Heart right ventricle (tissue), 16 donors: ENCODE measurements around the gene ZGLP1. TPM values are rescaled to one million over a fixed set of nuclear protein-coding genes. Genes with fewer than 3 reads are reported as not detected.

Source experiments
- ATAC-seq, 8 donors: fragments of 200-7000 bp; cut with Tn5 transposase; one replicate each; pipeline ENCODE4 v1.9.1; 2020; ENCODE audit warnings: mild to moderate bottlenecking in 8 of 8, moderate library complexity in 8 of 8, moderate number of reproducible peaks in 1 of 8
- DNase-seq, 2 donors: peaks; one replicate each; pipeline ENCODE4 v3.0.0-alpha.2; 2020
- H3K27ac ChIP-seq, 10 donors: fragments of 200-600 bp; sonication (generic) in 2 of 10; one replicate each; pipeline versions ENCODE4 v1.5.0 to v1.8.0; 2020 to 2022; ENCODE audit warnings: mild to moderate bottlenecking in 3 of 10
- H3K27me3 ChIP-seq, 7 donors: fragments of 200-600 bp; one replicate each; pipeline ENCODE4 v1.8.0; 2021 to 2022; ENCODE audit warnings: mild to moderate bottlenecking in 2 of 7
- H3K36me3 ChIP-seq, 9 donors: fragments of 200-600 bp; sonication (generic) in 1 of 9; one replicate each; pipeline versions ENCODE4 v1.5.0 to v1.8.0; 2020 to 2022; ENCODE audit warnings: mild to moderate bottlenecking in 2 of 9
- H3K4me1 ChIP-seq, 9 donors: fragments of 200-600 bp; sonication (generic) in 1 of 9; one replicate each; pipeline versions ENCODE4 v1.5.0 to v1.8.0; 2020 to 2022; ENCODE audit warnings: mild to moderate bottlenecking in 4 of 9
- H3K4me3 ChIP-seq, 10 donors: fragments of 200-600 bp; sonication (generic) in 2 of 10; one replicate each; pipeline versions ENCODE4 v1.5.0 to v1.8.0; 2020 to 2022; ENCODE audit warnings: mild to moderate bottlenecking in 7 of 10, moderate library complexity in 2 of 10
- H3K9me3 ChIP-seq, 11 donors: fragments of 200-600 bp in 10 of 11; sonication (generic) in 2 of 11; one replicate each; pipeline versions ENCODE4 v1.5.0 to v1.8.0; 2013 to 2022; ENCODE audit warnings: mild to moderate bottlenecking in 2 of 11, control low read depth in 1 of 11, moderate library complexity in 1 of 11
- WGBS, 2 donors: extraction: QIAGEN DNeasy Blood & Tissue Kit; methylation state at CpG; one replicate each; pipeline ENCODE4 v1.1.7; 2013; ENCODE audit warnings: inconsistent platforms in 1 of 2; 5-methylcytosine and 5-hydroxymethylcytosine counted together
- intact Hi-C, 10 donors: fragments of 100-400 bp; cut with DNase I; formaldehyde crosslinking; loops; one replicate each; pipeline versions ENCODE4 v1.11.1 to v1.14.2; 2022
- polyA plus RNA-seq, 2 donors: library from polyadenylated mRNA; stranded (reverse); fragments of 200-250 nt; gene quantifications; one replicate each; pipeline ENCODE4 v1.2.3, GENCODE V29; 2013
- total RNA-seq, 10 donors: library from RNA; stranded (reverse); fragmentation: NEBNext Ultra II Directional in 3 of 10; extraction: Animal tissue kit (Norgen Biotek cat#: 25700) in 3 of 10; gene quantifications; one replicate each; pipeline versions ENCODE4 v1.2.1 to v1.2.4, GENCODE V29; 2021 to 2023
- TF ChIP-seq, protein P1 (sequence below), 9 donors: fragments of 200-600 bp; sonication (generic) in 2 of 9; IDR thresholded peaks; one replicate each; pipeline versions ENCODE4 v1.5.0 to v1.8.0; 2021 to 2022; ENCODE audit warnings: antibody characterized with exemption in 9 of 9, mild to moderate bottlenecking in 5 of 9, moderate library complexity in 1 of 9
- donor health status: Arrhythmogenic right ventricular cardiomyopathy.
- donor health status: ischemic (EF 13 %, LVEDD 7.1; RV severe dilation, severe dysfunction).
- donor health status: healthy with polysubstance abuse.
- donor health status: DM: no; HTN: yes; CAD: no.
- donor health status: DM: no; HTN: no; CAD: no.
- donor health status: ischemic (EF 25% LVEDD 6.9; RV normal size, moderate dysfunction).
- donor health status: ischemic (EF 25% LVEDD 5.7; RV mildly dilated, moderate dysfunction).
- donor health status: healthy.
- donor health status: DM: yes; HTN: yes; CAD: no.
- donor health status: Ischemic cardiomyopathy.
- donor health status: ischemic (EF 35%, LVEDD 5.7; RV mildly dilated, moderate dysfunction).
- donor health status: nonischemic (EF 11% LVEDD 7.7; RV severe dilation, severe dysfunction).
- donor health status: DM: yes; HTN: yes; CAD: no.
- donor health status: PGD.
- donor health status: ischemic (EF 29% LVEDD 5.4; RV normal size, mild dysfunction).
- donor health status: nonischemic (EF 23%, LVEDD 6.1; RV moderate dilation, normal function).

The ZGLP1 gene
- total and polyA plus RNA-seq, 12 donors: 0.34 to 8.9 (median 0.89) TPM

DNA sequence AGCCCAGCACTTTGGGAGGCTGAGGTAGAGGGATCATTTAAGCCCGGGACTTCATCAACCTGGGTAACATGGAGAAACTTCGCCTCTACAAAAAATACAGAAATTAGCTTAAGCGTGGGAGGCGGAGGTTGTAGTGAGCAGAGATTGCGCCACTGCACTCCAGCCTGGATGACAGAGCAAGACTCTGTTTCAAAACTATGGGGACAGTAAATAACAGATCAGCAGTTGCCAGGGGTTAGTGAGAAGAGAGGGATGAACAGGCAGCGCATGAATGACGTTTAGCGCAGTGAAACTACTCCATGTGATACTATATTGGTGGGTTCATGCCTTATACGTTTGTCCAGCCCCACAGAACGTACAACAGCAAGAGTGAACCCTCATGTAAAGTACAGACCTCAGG, 36.9 kb upstream of the ZGLP1 start:
- Histone ChIP-seq H3K4me3 (no peak overlapping the region), H3K27me3 (no peaks in the 10 kb centered on the region), H3K9me3 (no peaks in the 10 kb centered on the region), H3K27ac (peak overlapping the region in 2 of 10 donors; percentile 55 to 90), H3K4me1 (peaks cover 0 to 22% (median 0%) of the 10 kb centered on the region in 9 donors), H3K36me3 (peaks cover 0 to 23% (median 7%) of the 10 kb centered on the region in 9 donors)
- TF ChIP-seq, protein P1, sequence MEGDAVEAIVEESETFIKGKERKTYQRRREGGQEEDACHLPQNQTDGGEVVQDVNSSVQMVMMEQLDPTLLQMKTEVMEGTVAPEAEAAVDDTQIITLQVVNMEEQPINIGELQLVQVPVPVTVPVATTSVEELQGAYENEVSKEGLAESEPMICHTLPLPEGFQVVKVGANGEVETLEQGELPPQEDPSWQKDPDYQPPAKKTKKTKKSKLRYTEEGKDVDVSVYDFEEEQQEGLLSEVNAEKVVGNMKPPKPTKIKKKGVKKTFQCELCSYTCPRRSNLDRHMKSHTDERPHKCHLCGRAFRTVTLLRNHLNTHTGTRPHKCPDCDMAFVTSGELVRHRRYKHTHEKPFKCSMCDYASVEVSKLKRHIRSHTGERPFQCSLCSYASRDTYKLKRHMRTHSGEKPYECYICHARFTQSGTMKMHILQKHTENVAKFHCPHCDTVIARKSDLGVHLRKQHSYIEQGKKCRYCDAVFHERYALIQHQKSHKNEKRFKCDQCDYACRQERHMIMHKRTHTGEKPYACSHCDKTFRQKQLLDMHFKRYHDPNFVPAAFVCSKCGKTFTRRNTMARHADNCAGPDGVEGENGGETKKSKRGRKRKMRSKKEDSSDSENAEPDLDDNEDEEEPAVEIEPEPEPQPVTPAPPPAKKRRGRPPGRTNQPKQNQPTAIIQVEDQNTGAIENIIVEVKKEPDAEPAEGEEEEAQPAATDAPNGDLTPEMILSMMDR (IDR thresholded peaks at IDR 0.05): no peak
- intact Hi-C loops: no loop called here
- DNase-seq (no peak), ATAC-seq (peak in 4 of 8 donors; percentile 37 to 71 (median 54))
- WGBS, 2 donors: 74 to 76% methylated on average over 10 of the region's 10 CpGs

- WGBS, 2 donors: 90 to 94% methylated on average over 10 of the region's 10 CpGs
- no peak for DNase-seq
- Histone ChIP-seq H3K36me3 (peaks cover 0 to 6% (median 0%) of the 10 kb centered on the region in 9 donors), H3K9me3 (no peaks in the 10 kb centered on the region), H3K4me3 (no peak overlapping the region), H3K27me3 (no peaks in the 10 kb centered on the region), H3K27ac (peak overlapping the region in 1 of 10 donors; percentile 90), H3K4me1 (peaks cover 0 to 26% (median 0%) of the 10 kb centered on the region in 9 donors)
- TF ChIP-seq, protein P1 (IDR thresholded peaks at IDR 0.05): no peak
- peak in 1 of 8 donors; percentile 44 for ATAC-seq
- intact Hi-C loops: no loop called here
These were observed 35.2 kb upstream of the ZGLP1 start for GRCh38 chr19:10344780-10345179.

DNA sequence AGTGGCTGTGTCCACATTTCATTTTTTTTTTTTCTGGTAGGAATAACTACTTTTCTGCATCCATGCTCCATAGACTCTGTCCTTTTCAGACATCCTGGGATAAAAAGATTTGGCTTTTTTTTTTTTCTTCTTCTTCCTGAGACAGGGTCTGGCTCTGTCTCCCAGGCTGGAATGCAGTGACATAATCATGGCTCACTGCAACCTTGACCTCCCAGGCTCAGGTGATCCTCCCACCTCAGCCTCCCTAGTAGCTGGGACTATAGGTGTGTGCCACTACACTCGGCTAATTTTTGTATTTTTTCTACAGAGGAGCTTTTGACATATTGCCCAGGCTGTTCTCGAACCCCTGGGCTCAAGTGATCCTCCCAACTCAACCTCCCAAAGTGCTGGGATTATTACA, 33.9 kb upstream of the ZGLP1 start:
- Histone ChIP-seq H3K27ac (no peak overlapping the region), H3K9me3 (no peaks in the 10 kb centered on the region), H3K27me3 (no peaks in the 10 kb centered on the region), H3K36me3 (no peaks in the 10 kb centered on the region), H3K4me1 (peaks cover 0 to 39% (median 0%) of the 10 kb centered on the region in 9 donors), H3K4me3 (no peak overlapping the region)
- TF ChIP-seq, protein P1 (IDR thresholded peaks at IDR 0.05): no peak
- no peak for ATAC-seq
- no peak for DNase-seq
- WGBS, 2 donors: 82 to 85% methylated on average over 2 of the region's 2 CpGs
- intact Hi-C loops: no loop called here

GRCh38 chr19:10339977-10340376, 30.4 kb upstream of the ZGLP1 start:
- Histone ChIP-seq H3K9me3 (no peaks in the 10 kb centered on the region), H3K27me3 (no peaks in the 10 kb centered on the region), H3K36me3 (peaks cover 0 to 8% (median 0%) of the 10 kb centered on the region in 9 donors), H3K27ac (peak overlapping the region in 2 of 10 donors; percentile 52 to 86), H3K4me1 (peaks cover 0 to 35% (median 8%) of the 10 kb centered on the region in 9 donors), H3K4me3 (peak overlapping the region in 1 of 10 donors; percentile 55)
- TF ChIP-seq, protein P1 (IDR thresholded peaks at IDR 0.05): no peak
- DNase-seq (no peak), ATAC-seq (no peak)
- intact Hi-C loops: loop anchor here in 3 of 10 donors (5.0 to 10.0 kb wide), 2 partner anchors 37 to 65 kb away; partner anchors contain the start of gene ICAM1 (in 2 of the 3)
- WGBS, 2 donors: 89 to 93% methylated on average over 5 of the region's 5 CpGs
